Smooth muscle cell of trachea (primary cell): ENCODE data around the gene PRMT2. TPM values are rescaled to one million over a fixed set of nuclear protein-coding genes. Genes with fewer than 3 reads are reported as not detected.

Experiments used
- total RNA-seq: library from RNA; depleted of rRNA; stranded (reverse); fragments of >200 nt; gene quantifications from 2 replicates; pipeline ENCODE4 v1.2.1, GENCODE V29; 2014

Gene PRMT2
- 182 and 196 TPM in 2 replicates for total RNA-seq

GRCh38 chr21:46635324-46636180 is at the start of gene PRMT2:
PRMT2 (plus strand) TSS chr21:46635674; CDS start chr21:46636952, 1,278 bp downstream.

GRCh38 chr21:46604975-46605766 is 30.3 kb upstream of the PRMT2 start, which contains the start of gene S100B:
S100B (minus strand) TSS chr21:46605082; CDS start chr21:46602415, 2,667 bp downstream.

Other genes with a start within 250 kb of the PRMT2 start
- 28.6 and 38.4 TPM in 2 replicates for gene DIP2A, start 176.8 kb upstream of the PRMT2 start, total RNA-seq
- gene S100B, start 30.6 kb upstream of the PRMT2 start, total RNA-seq, result 0.29 TPM in 1 of 2 replicates, not detected in the other